22Rv1 (cell line): ENCODE results near the gene TOR1AIP2.

Experiments
- H3K27ac ChIP-seq: fragments of 450-650 bp; 2 replicates; pipeline ENCODE4 v1.5.1; 2017
- ZFX ChIP-seq: fragments of 450-650 bp; IDR thresholded peaks from 2 replicates; pipeline ENCODE4 v1.6.1; 2017; ENCODE audit warnings: antibody characterized with exemption, borderline replicate concordance
- TF ChIP-seq, protein P1 (sequence below): fragments of 450-650 bp; IDR thresholded peaks from 2 replicates; pipeline ENCODE4 v1.5.1; 2017; ENCODE audit warnings: mild to moderate bottlenecking

The TOR1AIP2 gene

DNA sequence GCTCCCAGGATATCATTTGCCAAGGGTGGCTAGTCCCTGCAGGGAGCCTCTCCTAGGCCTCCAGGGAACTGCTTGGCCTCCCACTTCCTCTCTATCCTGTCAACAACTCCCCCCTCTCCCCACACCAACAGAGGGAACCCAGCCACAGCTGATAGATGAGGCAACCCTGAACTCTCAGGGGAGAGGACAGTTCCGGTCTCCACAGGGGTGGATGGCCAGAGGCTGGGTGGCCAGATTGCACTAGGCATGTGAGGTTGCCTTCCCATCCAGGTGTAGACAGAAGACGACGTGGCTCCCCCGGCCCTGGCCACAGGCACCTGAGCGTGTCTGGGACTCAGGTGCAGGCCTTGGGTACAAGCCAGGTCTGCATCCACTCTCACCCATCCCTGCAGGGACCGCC is 53.3 kb downstream of the TOR1AIP2 start:
- H3K27ac ChIP-seq = no peak overlapping the region
- TF ChIP-seq, protein P1, sequence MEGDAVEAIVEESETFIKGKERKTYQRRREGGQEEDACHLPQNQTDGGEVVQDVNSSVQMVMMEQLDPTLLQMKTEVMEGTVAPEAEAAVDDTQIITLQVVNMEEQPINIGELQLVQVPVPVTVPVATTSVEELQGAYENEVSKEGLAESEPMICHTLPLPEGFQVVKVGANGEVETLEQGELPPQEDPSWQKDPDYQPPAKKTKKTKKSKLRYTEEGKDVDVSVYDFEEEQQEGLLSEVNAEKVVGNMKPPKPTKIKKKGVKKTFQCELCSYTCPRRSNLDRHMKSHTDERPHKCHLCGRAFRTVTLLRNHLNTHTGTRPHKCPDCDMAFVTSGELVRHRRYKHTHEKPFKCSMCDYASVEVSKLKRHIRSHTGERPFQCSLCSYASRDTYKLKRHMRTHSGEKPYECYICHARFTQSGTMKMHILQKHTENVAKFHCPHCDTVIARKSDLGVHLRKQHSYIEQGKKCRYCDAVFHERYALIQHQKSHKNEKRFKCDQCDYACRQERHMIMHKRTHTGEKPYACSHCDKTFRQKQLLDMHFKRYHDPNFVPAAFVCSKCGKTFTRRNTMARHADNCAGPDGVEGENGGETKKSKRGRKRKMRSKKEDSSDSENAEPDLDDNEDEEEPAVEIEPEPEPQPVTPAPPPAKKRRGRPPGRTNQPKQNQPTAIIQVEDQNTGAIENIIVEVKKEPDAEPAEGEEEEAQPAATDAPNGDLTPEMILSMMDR = no peak
- TF ChIP-seq ZFX = no peak

DNA sequence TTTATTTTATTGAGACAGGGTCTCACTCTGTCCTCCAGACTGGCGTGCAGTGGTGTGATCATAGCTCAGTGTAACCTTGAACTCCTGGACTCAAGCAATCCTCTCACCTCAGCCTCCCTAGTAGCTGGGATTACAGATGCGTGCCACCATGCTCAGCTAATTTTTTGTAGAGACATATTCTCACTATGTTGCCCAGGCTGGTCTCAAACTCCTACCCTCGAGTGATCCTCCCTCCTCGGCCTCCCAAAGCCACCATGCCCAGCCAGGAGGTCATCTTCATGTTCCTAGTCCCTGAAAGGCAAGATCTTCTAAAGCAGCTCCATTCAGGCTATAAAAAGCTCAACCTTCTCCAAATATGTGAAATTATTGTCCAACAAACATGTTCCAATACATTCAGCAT is 53.9 kb downstream of the TOR1AIP2 start:
- H3K27ac ChIP-seq = no peak overlapping the region
- TF ChIP-seq, protein P1 = no peak
- TF ChIP-seq ZFX = no peak

DNA sequence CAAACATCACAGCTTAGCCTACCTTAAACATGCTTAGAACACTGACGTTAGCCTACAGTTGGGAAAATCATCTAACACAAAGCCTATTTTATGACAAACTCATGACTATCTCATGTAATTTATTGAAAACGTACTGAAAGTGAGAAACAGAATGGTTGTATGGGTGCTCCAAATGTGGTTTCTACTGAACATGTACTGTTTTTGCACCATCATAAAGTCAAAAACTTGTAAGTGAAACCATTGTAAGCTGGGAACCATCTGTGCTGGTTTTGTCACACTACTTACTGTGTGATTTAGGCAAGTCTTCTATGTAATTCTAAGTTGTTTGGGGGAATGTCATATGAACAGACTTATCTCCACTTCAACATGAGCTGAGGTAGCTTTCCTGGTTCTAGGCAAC is 55.5 kb downstream of the TOR1AIP2 start:
- TF ChIP-seq, protein P1 = no peak
- no peak for TF ChIP-seq ZFX

DNA sequence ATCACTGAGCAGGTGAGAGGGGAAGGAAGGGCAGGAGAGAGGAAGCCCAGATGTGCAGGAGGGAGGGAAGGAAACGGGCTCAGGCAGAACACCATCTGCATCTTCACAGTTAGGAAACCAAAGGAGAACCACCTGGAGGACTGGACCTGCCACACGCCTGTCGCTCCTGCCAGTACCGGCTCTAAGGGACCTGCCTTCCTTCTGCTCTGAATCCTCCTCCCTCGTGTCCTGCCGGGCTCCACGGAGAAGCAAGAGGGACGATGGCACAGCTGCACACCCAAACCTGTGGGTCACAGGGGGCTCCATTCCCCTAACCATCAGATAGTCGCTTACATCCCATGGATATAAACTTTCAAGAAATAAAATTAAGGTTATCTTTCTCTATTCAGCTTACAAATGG is 56.1 kb downstream of the TOR1AIP2 start:
- no peak overlapping the region for H3K27ac ChIP-seq
- no peak for TF ChIP-seq ZFX
- TF ChIP-seq, protein P1 = no peak

More for the DNA sequence above, 55.5 kb downstream of the TOR1AIP2 start:
- H3K27ac ChIP-seq = no peak overlapping the region

DNA sequence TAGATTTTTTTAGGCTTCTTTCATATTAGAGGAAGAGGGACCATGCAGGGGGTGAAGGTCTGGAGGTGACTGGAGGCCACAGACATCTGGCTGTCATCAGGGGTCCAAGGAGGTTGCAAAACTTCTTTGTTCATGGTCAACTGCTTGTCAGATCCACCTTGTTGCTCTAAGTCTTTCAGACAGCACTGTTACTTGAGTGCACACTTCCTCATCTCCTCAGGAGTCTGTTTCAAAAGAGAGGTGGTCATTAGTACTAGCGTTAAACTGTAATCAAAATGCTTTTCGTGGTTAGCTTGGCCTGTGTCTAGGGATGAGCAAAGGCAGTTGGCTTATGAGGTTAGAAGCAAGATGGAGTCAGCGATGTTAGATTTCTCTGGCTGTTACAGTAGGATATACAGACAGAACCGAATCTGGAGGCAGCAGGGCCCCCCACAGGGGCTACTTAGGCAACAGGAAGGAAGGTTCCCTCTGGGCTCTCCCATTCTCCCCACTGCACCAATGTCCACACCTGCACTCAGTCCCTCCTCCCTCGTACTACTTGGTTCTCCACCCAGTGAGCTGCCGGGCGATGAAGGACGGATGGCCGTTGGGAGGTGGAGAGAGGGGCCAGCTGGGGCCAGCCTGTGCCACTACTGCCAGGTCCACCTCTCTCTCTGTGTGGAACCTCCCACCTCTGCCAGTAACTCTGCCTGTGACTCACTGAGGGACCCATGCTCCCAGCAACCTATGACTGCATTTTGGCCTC is 57.2 kb downstream of the TOR1AIP2 start:
- H3K27ac ChIP-seq = no peak overlapping the region
- TF ChIP-seq, protein P1 = no peak
- no peak for TF ChIP-seq ZFX

DNA sequence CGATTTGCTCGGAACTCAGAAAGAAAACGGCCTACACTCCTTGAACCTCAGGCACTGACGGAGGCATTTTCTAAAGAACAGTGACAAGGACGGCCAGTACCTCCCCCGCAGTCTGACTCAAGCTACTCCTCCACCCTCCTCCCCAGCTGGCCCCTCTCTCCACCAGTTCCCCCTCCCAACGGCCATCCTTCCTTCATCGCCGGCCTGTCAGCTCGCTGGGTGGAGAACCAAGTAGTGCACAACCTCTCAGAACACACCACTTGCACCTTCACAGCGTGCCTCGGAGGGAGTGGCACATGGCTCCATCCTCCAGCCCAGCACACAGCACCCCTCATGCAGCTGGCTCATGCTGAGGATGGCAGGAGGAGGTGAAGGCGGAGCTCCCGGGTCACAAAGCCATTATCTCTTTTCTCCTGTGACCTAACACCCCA is 58.8 kb downstream of the TOR1AIP2 start:
- TF ChIP-seq ZFX = no peak
- TF ChIP-seq, protein P1 = no peak
- no peak overlapping the region for H3K27ac ChIP-seq

DNA sequence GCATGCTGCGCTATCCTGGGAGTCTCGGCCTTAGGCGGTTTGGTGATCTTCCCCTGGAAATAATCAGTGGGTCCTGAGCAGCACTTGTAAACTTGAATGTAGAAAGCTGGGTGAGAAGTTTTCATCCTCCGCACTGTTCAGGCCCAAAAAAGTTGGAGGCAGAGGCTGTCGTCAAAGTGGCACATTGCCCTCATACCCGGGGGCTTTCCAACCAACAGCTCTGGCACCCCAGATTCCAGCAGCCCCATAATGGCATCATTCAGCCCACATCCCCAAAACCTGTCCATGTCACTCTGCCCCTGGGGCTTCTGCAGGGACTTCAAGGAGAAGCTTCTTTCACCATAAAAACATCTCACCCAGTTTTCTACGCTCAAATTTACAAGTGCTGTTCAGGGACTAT is 59.3 kb downstream of the TOR1AIP2 start:
- TF ChIP-seq, protein P1 = no peak
- no peak for TF ChIP-seq ZFX
- H3K27ac ChIP-seq = no peak overlapping the region
